Measurements from ENCODE around the gene SPINK7. TPM values are rescaled to one million over a fixed set of nuclear protein-coding genes. Genes with fewer than 3 reads are reported as not detected.

The SPINK7 gene
- total and polyA plus RNA-seq, 12 donors, result 0.44 TPM; not detected in 11

DNA sequence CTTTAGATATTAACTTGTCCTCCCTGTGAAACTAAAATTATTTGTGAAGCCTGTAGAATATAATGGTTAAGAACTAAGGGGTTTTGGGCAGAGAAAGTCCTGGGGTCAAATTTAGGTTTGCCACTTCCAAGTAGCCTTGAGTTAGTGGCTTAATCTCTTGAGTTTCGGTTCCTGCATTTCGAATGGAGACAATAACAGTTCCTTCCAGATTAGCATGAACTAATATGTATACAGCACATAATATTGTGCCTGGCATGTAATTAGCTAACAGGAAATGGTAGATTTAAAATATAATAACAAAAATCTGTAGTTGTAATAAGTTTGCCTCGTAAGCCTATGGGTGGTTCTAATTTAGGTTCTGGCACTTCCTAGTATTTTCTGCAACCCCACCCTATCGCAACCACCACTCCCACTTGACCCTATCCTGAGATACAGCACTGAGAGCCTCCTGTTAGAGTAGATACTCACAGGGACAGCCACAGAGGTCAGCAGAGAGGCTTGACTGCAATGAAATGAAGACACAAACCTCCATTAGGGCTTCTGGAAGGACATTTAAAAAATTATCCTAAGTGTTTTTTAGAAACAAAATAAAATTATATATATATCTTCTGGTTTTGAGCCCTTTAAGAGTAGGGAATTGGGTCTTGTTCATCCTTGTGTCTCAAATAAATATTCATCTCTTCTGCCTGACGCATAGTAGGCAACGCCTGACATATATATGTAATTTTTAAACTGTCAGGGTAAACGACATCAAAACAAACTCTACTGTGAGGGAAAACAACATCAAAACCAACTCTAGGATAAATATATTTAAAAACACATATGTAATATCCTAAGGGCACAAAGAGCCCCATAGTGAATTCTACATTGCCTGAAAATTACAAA, 31.6 kb downstream of the SPINK7 start:
- no peak for TF ChIP-seq CTCF (IDR thresholded peaks at IDR 0.05)
- TF ChIP-seq POLR2A (IDR thresholded peaks at IDR 0.05), result no peak
- Histone ChIP-seq H3K9me3 (replicated peaks in 1 of 3) (no peaks in the 10 kb centered on the region), H3K27ac (no peak overlapping the region), H3K27me3 (no peaks in the 10 kb centered on the region), H3K4me3 (no peak overlapping the region), H3K4me1 (replicated peaks in 1 of 2) (no peaks in the 10 kb centered on the region), H3K36me3 (replicated peaks in 1 of 2) (no peaks in the 10 kb centered on the region)
- WGBS, 4 donors, result 68 to 78% (median 73%) methylated on average over 7 of the region's 7 CpGs
- intact Hi-C loops (cut with DNase I), result no loop called here
- no peak for DNase-seq

DNA sequence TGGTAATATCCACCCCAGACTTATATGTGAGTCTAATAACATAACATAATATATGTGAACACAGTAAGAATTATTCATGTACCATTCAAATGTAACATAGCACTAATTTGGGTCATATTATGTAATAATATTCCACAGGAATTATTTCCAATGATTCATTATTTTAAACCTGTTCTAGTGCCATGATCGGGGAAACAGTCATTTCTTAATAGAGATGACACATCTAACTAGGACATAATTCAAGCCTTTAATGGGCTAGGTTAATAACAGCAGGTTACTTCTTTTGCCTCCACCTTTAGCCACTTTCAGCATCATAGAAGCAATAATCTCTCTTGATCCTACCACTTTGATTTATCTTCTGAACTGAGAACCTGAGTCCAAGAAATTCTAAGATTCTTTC, 35.5 kb downstream of the SPINK7 start:
- no peaks in the 10 kb centered on the region for H3K27me3 ChIP-seq
- intact Hi-C loops (cut with DNase I), result no loop called here
- H3K36me3 ChIP-seq (replicated peaks in 1 of 2), result no peaks in the 10 kb centered on the region
- TF ChIP-seq CTCF (IDR thresholded peaks at IDR 0.05) (no peak), POLR2A (IDR thresholded peaks at IDR 0.05) (no peak)
- no peaks in the 10 kb centered on the region for H3K9me3 ChIP-seq (replicated peaks in 1 of 3)
- no peak overlapping the region for H3K27ac ChIP-seq
- no peak for DNase-seq
- no peaks in the 10 kb centered on the region for H3K4me1 ChIP-seq (replicated peaks in 1 of 2)
- 66 to 80% (median 76%) methylated on average over 1 of the region's 1 CpG for WGBS, 4 donors
- no peak overlapping the region for H3K4me3 ChIP-seq

GRCh38 chr5:148352696-148353095, 40.5 kb downstream of the SPINK7 start:
- Histone ChIP-seq H3K9me3 (replicated peaks in 1 of 3) (no peaks in the 10 kb centered on the region), H3K4me1 (replicated peaks in 1 of 2) (no peaks in the 10 kb centered on the region), H3K36me3 (replicated peaks in 1 of 2) (no peaks in the 10 kb centered on the region), H3K4me3 (no peak overlapping the region), H3K27ac (no peak overlapping the region), H3K27me3 (no peaks in the 10 kb centered on the region)
- 87 to 96% (median 95%) methylated on average over 1 of the region's 1 CpG for WGBS, 4 donors
- no peak for TF ChIP-seq CTCF (IDR thresholded peaks at IDR 0.05)
- intact Hi-C loops (cut with DNase I), result no loop called here
- DNase-seq, result no peak

DNA sequence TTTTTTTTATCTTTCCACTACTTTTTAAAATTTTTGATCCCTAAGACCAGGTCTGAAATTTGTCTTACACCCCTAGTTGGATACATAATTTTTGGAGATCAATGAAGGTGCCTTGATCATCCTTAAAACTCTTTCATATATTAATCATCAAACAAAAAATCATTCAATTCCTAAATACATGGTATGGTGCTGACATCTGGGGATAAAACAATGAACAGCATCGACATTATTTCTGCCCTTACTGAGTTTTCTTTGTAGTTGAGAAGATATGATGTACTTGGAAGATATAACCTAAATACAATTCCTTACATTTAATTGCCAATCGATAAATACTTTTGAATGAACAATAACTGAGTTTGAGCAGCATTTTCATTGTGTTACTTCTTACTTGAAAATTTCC, 41.4 kb downstream of the SPINK7 start:
- Histone ChIP-seq H3K4me1 (replicated peaks in 1 of 2) (no peaks in the 10 kb centered on the region), H3K9me3 (replicated peaks in 1 of 3) (no peaks in the 10 kb centered on the region), H3K4me3 (no peak overlapping the region), H3K27me3 (no peaks in the 10 kb centered on the region), H3K27ac (no peak overlapping the region), H3K36me3 (replicated peaks in 1 of 2) (no peaks in the 10 kb centered on the region)
- WGBS, 4 donors, result 73 to 92% (median 85%) methylated on average over 2 of the region's 2 CpGs
- intact Hi-C loops (cut with DNase I), result no loop called here
- TF ChIP-seq CTCF (IDR thresholded peaks at IDR 0.05) (no peak), POLR2A (IDR thresholded peaks at IDR 0.05) (no peak)
- DNase-seq, result no peak

Data from adrenal gland (tissue), 12 donors.